GM23248 (cell line): ENCODE measurements around the gene SYNGR3.

ENCODE experiments used
- EZH2 ChIP-seq: fragments of 200-600 bp; sonication (generic); IDR thresholded peaks from 2 replicates; pipeline ENCODE4 v1.6.1; 2018; ENCODE audit warnings: antibody characterized with exemption, mild to moderate bottlenecking; ENCODE audit not compliant: insufficient read depth, poor library complexity, severe bottlenecking
- EZH2phosphoT487 ChIP-seq: fragments of 200-600 bp; sonication (generic); IDR thresholded peaks from 2 replicates; pipeline ENCODE4 v1.6.1; 2018; ENCODE audit warnings: antibody characterized with exemption, moderate library complexity, mild to moderate bottlenecking, low read depth; ENCODE audit not compliant: insufficient read depth

DNA sequence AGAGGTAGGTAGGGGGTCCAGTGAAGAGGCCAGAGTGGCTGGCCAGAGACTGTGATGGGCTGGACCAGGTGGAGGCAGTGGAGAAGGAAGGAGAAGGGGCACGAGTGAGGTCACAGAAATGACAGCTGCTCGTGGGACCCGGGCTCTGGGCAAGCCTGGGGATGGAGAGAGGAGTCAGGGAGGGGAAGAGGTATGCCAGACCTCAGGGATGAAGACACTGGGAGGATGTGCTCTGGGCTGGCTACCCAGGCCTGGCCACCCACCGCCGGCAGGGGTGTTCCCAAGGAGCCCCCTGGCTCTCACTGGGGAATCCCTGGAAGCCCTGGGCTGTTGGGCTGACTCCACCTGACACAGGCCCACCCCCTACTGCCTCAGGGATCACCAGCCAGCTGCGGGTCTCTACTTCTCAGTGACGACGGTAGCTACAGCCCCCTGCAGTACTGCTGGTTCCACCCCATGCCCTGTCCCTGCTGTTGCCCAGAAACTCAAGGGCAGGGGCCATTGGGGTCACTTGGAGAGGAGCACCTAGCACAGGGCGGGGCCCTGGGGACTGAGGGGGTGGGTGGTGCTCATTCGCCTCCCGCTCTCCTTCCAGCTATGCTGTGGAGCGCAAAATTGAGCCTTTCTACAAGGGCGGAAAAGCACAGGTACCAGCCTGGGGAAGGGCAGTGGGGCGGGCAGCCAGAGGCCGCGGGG lies 16.2 kb upstream of the SYNGR3 start:
- TF ChIP-seq EZH2phosphoT487 (no peak), EZH2 (no peak)
